SK-N-SH treated with all-trans-retinoic acid at 6 μM for 48 hours (cell line): ENCODE results near the gene BARX2.

Source experiments
- ARNTL ChIP-seq: fragments of 450-650 bp; formaldehyde crosslinking; IDR thresholded peaks from 2 replicates; pipeline ENCODE4 v1.5.0; 2020; ENCODE audit warnings: low read depth, mild to moderate bottlenecking, moderate library complexity, borderline replicate concordance
- CSDC2 ChIP-seq: fragments of 250-450 bp; sonication (Bioruptor Pico); IDR thresholded peaks from 2 replicates; pipeline ENCODE4 v1.5.0; 2020; ENCODE audit warnings: mild to moderate bottlenecking, moderate library complexity
- PATZ1 ChIP-seq: fragments of 250-450 bp; sonication (Bioruptor Pico); IDR thresholded peaks from 2 replicates; pipeline ENCODE4 v1.8.0; 2020; ENCODE audit warnings: mild to moderate bottlenecking, moderate library complexity, borderline replicate concordance
- POU6F1 ChIP-seq: fragments of 250-450 bp; sonication (Bioruptor Pico); IDR thresholded peaks from 2 replicates; pipeline ENCODE4 v1.8.0; 2021; ENCODE audit warnings: low read depth, mild to moderate bottlenecking, moderate library complexity, borderline replicate concordance
- PPARA ChIP-seq: fragments of 250-450 bp; sonication (Bioruptor Pico); IDR thresholded peaks from 2 replicates; pipeline ENCODE4 v1.5.0; 2020; ENCODE audit warnings: mild to moderate bottlenecking, borderline replicate concordance
- RARB ChIP-seq: fragments of 250-450 bp; sonication (Bioruptor Pico); IDR thresholded peaks from 2 replicates; pipeline ENCODE4 v1.8.0; 2021; ENCODE audit warnings: mild to moderate bottlenecking, moderate library complexity
- TOX ChIP-seq: fragments of 250-450 bp; sonication (Bioruptor Pico); IDR thresholded peaks from 2 replicates; pipeline ENCODE4 v1.8.0; 2021; ENCODE audit warnings: mild to moderate bottlenecking, moderate library complexity, borderline replicate concordance
- TSHZ2 ChIP-seq: fragments of 250-450 bp; sonication (Bioruptor Pico); IDR thresholded peaks from 2 replicates; pipeline ENCODE4 v1.5.0; 2020; ENCODE audit warnings: mild to moderate bottlenecking, moderate library complexity
- ZFP3 ChIP-seq: fragments of 250-450 bp; sonication (Bioruptor Pico); IDR thresholded peaks from 2 replicates; pipeline ENCODE4 v1.5.0; 2020; ENCODE audit warnings: mild to moderate bottlenecking, moderate library complexity
- ZNF565 ChIP-seq: fragments of 450-650 bp; formaldehyde crosslinking; conservative IDR thresholded peaks from 2 replicates; pipeline ENCODE4 v1.5.0; 2020; ENCODE audit warnings: low read depth, mild to moderate bottlenecking, moderate library complexity
- TF ChIP-seq, protein P1 (sequence below): fragments of 250-450 bp; sonication (Bioruptor Pico); IDR thresholded peaks from 2 replicates; pipeline ENCODE4 v1.5.1; 2021; ENCODE audit warnings: mild to moderate bottlenecking, moderate library complexity
- TF ChIP-seq, protein P2 (sequence below): fragments of 250-450 bp; sonication (Bioruptor Pico); IDR thresholded peaks from 2 replicates; pipeline ENCODE4 v1.5.1; 2020; ENCODE audit warnings: low read depth, mild to moderate bottlenecking, moderate library complexity

DNA sequence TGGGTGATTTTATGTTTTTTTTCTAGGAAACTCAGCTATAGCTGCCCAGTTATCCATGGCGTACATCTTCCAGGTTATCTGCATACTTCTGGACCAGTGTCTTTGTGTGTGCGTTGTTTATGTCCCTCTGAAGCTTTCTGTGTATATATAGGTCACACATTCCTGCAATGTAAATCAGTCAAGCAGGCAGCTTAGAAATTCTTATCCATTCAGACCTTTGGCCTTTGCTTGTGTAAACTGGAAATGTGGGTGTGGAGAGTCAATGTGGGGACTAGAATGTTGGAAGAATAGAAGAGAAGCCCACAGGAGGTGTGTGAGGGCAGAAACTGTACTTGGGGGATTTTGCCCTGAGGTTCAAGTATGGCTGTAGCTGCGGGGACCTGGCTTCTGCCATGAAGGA is 51.7 kb downstream of the BARX2 start:
- TF ChIP-seq ZFP3 (no peak), CSDC2 (CRISPR knock-in tag) (no peak), PPARA (CRISPR knock-in tag) (no peak), PATZ1 (no peak), TOX (no peak), ARNTL (CRISPR knock-in tag) (no peak), TSHZ2 (no peak), ZNF565 (CRISPR knock-in tag) (no peak), RARB (CRISPR knock-in tag) (no peak), POU6F1 (CRISPR knock-in tag) (no peak)
- TF ChIP-seq, protein P1, sequence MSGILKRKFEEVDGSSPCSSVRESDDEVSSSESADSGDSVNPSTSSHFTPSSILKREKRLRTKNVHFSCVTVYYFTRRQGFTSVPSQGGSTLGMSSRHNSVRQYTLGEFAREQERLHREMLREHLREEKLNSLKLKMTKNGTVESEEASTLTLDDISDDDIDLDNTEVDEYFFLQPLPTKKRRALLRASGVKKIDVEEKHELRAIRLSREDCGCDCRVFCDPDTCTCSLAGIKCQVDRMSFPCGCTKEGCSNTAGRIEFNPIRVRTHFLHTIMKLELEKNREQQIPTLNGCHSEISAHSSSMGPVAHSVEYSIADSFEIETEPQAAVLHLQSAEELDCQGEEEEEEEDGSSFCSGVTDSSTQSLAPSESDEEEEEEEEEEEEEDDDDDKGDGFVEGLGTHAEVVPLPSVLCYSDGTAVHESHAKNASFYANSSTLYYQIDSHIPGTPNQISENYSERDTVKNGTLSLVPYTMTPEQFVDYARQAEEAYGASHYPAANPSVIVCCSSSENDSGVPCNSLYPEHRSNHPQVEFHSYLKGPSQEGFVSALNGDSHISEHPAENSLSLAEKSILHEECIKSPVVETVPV = no peak
- TF ChIP-seq, protein P2, sequence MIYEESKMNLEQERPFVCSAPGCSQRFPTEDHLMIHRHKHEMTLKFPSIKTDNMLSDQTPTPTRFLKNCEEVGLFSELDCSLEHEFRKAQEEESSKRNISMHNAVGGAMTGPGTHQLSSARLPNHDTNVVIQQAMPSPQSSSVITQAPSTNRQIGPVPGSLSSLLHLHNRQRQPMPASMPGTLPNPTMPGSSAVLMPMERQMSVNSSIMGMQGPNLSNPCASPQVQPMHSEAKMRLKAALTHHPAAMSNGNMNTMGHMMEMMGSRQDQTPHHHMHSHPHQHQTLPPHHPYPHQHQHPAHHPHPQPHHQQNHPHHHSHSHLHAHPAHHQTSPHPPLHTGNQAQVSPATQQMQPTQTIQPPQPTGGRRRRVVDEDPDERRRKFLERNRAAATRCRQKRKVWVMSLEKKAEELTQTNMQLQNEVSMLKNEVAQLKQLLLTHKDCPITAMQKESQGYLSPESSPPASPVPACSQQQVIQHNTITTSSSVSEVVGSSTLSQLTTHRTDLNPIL (CRISPR knock-in tag) = no peak
